ENCODE results near the gene SLC17A3.

The SLC17A3 gene

DNA sequence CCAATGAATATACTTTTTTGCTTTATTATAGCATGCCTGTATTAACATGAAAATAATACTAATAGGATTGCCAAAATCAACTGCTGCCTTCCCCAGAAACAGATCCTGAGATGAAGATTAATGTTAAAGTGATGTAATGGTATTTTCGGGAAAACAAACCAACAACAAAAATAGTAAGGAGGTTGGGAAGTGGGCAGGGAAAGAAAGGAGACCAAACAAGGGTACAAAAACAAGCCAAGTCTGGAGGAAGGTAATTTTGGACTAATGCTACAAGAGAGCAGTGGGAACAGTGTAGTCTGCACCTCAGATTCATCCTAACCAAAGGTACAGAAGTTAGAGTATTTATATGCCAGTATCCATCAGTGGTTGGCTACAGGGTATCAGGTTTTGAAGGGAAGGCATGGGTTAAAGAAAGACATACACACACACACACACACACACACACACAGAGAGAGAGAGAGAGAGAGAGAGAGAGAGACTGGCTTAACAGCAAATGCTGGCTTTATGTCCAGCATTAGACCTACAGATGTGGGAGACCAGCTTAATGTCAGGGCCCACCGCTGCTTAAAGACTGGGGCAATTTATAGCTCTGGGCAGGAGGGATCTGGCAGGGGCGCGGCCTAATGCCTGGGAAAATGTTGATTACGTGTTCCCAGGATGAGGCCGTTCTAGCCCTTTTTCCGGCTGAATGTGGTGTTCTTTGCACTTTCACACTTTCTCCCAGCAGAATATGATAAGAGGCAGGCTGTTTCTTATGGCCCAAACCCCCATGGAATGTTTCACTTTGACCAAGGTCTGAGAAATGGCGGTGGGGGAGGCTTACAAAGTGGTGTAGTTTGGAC is 38.4 kb downstream of the SLC17A3 start:
- no peak for DNase-seq

DNA sequence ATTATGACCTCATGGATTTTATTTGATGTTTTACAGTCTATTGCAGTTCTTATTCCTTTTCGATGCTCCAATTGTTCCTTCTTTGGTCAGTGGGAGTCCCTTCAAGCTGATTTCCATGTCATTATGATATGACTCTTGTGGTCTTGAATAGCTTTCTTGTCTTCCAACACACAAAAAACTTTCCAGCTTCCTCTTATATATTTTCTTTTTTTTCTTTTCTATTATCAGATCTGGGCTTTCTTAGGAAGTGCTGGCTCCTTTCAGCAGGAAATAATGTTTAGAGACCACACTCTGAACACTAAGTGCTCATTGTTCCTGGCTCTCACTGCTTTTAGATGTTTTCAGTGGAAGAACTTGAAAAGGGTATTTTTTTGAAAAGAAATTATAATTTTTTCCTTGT is 39.1 kb downstream of the SLC17A3 start:
- DNase-seq = no peak

DNA sequence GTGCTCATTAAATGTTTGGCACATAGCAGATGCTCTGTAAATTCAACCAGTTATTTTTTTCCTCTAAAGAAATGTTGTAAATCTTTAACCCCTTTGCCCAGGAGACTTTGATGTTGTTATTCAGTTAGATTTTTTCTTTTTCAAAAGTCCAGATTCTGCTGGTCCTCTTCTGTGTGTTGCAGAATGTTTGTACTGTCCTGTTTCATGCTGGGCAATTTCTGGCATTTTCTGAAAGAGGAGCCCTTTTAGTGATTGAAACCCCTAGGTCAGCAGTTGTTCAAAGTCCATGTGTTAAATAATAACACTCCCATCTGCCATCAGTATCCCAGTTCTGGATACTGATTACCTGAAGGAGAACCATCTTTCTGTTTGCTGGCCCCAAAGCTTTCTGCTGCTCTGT is 40.9 kb downstream of the SLC17A3 start:
- DNase-seq = no peak

DNA sequence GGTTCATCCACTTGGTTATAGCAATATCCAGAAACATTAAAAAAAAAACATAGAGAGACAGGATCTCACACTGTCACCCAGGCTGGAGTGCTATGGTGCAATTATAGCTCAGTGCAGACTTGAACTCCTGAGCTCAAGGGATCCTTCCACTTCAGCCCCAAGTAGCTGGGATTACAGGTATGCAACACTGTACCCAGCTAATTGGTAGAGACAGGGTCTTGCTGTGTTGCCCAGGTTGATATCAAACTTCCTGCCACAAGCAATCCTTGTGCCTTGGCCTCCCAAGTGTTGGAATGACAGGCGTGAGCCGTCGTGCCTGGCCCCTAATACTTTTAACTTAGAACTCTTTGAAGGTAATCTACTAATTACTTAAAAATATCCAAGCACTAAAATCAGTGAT is 41.4 kb downstream of the SLC17A3 start:
- no peak for DNase-seq

DNA sequence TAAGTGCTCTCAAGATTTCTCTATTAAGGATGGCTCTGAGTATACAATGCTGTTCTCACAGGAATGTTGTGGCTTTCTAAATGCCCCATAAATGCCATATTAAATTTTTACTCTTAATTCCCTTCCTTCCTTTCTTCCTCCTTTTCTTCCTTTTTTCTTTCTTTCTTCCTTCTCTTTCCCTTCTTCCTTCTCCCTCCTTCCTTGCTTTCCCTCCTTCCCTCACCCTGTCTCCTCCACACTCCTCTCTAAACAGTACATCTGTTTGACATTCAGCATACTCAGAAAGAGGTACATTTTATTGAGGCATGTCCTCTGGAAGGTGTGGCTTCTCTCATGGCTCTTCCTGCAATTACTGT is 41.8 kb downstream of the SLC17A3 start:
- DNase-seq = no peak

DNA sequence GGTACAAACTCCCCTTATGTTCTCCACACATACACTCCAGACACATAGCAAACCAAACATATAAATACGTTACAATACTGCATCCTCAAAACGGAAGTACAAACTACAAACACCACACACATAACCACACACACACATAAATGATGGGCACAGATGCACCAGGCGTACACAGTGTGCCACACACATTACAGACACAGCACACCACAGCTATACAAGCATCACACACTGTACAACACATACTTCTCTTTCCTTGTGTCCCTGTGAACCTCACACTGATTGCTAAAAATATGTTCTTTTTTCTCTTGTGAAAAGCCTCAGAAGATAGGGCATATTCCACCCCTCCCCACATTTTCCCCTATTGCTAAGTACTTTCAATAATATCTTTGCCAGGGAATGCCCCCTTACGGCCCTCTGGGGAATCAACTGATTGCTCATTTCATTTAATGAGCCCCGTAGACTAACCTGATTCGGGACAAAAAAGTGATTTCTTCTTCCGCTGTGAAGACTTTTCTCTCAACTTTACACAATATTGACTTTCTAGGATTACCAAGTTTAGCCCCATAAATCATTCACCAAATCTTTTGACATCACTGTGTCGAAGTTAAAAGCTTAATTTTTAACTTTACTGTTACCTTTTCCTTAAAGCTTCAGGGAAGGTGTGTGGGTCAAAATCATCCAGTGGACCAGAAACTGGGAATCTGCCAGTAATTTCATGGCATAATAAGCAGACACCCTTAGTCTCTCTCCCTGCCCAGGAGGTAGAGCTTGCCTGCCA is 42.3 kb downstream of the SLC17A3 start, which contains the start of gene SLC17A1:
SLC17A1 (minus strand) TSS at position 521 of the 775 bp plus-strand sequence. CDS start 1,495 bp downstream, outside the sequence.
- DNase-seq = no peak

DNA sequence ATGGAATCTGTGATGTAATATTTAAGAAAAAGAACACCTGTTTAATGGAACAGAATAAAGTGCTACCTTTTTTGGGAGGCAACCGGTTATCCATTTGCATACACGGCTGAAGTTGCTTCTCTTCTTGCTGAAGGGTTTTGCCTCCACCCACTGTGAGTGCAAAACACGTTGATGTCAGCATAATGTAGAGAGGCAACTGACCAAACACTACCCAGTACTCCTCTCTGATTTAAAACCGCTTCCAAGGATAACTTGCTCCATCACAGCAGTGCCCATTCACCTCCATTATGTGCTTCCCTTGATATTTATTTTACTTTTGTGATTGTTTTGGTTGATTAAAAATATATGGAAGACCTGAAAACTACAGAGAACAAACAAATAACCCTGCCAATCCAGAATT is 43.6 kb downstream of the SLC17A3 start:
- DNase-seq = no peak

DNA sequence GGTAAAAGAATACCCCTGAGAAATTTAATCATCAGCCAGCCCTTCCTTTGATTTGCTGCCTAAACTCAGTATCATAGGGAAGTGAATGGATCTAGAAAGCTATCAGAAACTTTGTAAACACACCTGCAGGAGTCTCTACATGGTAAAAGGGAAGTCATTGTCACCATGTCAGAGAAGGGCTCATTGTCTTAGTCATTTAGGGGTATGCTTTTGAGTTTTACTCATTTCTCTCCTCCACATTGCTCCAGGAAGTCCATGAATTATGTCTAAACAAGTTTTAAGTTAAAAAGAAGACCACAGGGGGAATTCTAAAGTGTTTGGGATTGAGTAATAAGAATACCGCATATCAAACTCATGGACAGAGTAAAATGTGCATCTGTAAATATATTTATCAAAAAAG is 44.7 kb downstream of the SLC17A3 start:
- DNase-seq = no peak

DNA sequence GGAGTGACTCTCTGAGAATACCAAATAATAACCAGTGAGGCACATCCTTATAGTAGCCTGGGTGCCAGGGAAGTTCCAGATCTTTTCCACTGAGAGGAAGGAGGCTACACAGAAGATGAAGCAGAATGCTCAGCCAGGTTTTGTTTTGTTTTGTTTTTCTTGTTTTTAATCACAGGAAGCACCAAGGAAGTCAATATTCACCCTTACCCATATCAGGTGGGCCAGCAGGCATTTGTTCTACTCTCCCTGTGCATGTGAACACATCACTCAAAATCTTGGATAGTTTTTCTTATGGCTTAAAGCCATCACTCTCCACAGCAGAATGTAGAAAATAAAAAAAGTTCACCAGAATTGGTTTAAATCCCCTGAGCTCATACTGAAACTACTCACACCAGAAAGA is 52.7 kb downstream of the SLC17A3 start:
- DNase-seq = no peak

DNA sequence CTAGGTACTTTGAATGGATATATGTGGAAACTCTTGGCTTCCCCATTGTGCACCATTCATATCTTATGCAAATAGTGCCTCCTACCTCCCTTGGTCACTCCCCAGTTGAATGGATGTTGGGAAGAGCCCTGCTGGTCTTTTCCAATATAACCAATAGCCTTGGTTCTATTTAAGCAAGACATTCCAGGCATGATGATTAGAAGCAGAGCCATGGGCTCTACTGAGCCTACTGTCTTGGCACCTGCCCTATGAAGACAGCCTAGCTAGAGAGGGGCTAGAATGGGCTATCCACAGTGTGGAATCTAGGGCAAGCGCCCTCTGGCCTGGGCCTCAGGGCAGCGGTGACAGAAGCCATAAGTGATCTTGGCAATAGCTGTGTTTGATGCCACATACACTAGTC is 57.8 kb downstream of the SLC17A3 start:
- DNase-seq = no peak

DNA sequence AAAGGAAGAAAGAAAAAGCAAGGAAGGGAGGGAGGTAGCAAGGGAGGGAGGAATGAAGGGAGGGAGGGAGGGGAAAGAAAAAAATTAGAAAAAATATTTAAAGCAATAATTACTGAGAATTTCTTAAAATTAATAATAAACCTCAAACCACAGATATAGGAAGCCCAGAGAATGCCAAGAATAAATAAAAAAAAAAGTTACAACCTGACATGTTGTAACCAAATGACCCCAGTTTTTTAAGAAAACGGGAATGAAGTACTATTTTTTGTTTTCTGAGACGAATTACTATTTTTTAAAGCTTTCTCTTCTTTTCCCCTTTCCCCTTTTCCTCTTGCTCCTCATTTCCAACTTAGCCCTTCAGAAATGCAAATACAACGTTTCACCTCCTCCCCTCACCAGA is 58.8 kb downstream of the SLC17A3 start:
- DNase-seq = no peak

DNA sequence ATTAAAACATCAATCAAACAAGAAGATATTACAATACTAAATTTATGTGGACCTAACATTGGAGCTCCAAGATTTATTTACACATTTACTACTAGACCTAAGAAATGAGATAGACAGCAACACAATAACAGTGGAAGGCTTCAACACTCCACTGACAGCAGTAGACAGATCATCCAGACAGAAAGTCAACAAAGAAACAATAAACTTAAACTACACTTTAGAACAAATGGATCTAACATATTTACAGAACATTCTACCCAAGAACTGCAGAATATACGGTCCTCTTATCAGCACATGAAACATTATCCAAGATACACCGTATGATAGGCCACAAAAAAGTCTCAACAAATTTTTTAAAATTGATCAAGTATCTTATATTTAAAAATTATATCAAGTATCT is 69.2 kb downstream of the SLC17A3 start:
- no peak for DNase-seq

DNA sequence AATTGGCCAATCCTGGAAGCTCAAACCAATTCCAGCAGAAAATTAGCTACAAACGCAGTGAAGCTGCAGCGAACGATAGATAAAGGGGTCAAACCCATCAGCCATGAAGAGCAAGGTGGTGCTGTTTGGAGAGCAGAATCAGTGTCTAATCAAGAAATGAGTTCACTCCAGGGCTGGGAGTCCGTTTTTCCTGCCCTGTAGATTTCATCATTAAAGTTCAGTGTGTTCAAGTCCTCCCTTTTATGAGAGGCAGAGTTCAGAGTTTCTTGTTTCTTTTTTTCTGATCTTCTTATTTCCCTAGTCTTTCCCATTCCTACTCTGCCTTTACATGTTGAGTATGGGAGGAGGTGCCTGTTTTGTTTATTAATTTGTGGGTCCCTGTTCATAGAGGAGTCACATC is 72.6 kb downstream of the SLC17A3 start:
- no peak for DNase-seq

All from NCI-H1048 (cell line).